Measurements from ENCODE around the gene GET4.

Gene GET4

GRCh38 chr7:888081-889024 is 12.0 kb downstream of the GET4 start:
- no peak for DNase-seq

- no peak for DNase-seq
Observed at GRCh38 chr7:889025-889390, 12.7 kb downstream of the GET4 start.

- no peak for DNase-seq
Observed at GRCh38 chr7:889391-889790, 13.0 kb downstream of the GET4 start.

GRCh38 chr7:890868-891267 is 14.5 kb downstream of the GET4 start:
- no peak for DNase-seq

- no peak for DNase-seq
Observed at GRCh38 chr7:891291-891690, 14.9 kb downstream of the GET4 start.

GRCh38 chr7:891805-892204 is 15.5 kb downstream of the GET4 start:
- DNase-seq = no peak

GRCh38 chr7:892648-893593 is 16.6 kb downstream of the GET4 start:
- no peak for DNase-seq

- no peak for DNase-seq
Observed at GRCh38 chr7:893686-894085, 17.3 kb downstream of the GET4 start.

- DNase-seq = no peak
Observed at GRCh38 chr7:894164-894867, 18.0 kb downstream of the GET4 start.

- no peak for DNase-seq
Observed at GRCh38 chr7:894927-895450, 18.6 kb downstream of the GET4 start.

- no peak for DNase-seq
Observed at GRCh38 chr7:895451-896052, 19.2 kb downstream of the GET4 start.

GRCh38 chr7:896346-897075 is 20.2 kb downstream of the GET4 start:
- no peak for DNase-seq

GRCh38 chr7:897086-897485 is 20.7 kb downstream of the GET4 start:
- DNase-seq = no peak

GRCh38 chr7:897771-898376 is 21.5 kb downstream of the GET4 start:
- no peak for DNase-seq

GRCh38 chr7:898460-898854 is 22.1 kb downstream of the GET4 start:
- DNase-seq = no peak

- DNase-seq = no peak
Observed at GRCh38 chr7:898855-899681, 22.7 kb downstream of the GET4 start.

- no peak for DNase-seq
Observed at GRCh38 chr7:899806-900205, 23.5 kb downstream of the GET4 start.

- DNase-seq = no peak
Observed at GRCh38 chr7:900331-901040, 24.1 kb downstream of the GET4 start.

GRCh38 chr7:901041-901387 is 24.7 kb downstream of the GET4 start:
- DNase-seq = no peak
